ENCODE data around the gene UBE2V1. TPM values are rescaled to one million over a fixed set of nuclear protein-coding genes. Genes with fewer than 3 reads are reported as not detected.

UBE2V1 gene
- total and polyA plus RNA-seq, 10 of the 15 experiments (the other 5 are each of a cell fraction or from before 2014, with no cell fraction given), result 51.8 to 219 (median 141) TPM

DNA sequence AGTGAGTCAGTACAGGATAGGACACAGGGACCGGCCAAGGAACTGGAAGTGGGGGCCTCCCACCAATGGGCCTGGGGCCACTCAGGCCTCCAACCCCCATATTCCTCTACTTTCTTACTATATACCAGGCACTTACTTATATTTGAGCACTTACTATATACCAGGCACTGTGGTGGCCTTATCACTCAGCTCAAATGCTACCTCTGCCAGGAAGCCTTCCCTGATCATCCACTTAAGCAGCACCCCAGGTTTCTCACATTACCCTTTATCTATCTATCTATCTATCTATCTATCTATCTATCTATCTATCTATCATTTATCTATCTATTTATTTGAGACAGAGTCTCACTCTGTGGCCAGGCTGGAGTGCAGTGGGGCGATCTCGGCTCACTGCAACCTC is 12.3 kb upstream of the UBE2V1 start (continued):
- TF ChIP-seq, protein P1, sequence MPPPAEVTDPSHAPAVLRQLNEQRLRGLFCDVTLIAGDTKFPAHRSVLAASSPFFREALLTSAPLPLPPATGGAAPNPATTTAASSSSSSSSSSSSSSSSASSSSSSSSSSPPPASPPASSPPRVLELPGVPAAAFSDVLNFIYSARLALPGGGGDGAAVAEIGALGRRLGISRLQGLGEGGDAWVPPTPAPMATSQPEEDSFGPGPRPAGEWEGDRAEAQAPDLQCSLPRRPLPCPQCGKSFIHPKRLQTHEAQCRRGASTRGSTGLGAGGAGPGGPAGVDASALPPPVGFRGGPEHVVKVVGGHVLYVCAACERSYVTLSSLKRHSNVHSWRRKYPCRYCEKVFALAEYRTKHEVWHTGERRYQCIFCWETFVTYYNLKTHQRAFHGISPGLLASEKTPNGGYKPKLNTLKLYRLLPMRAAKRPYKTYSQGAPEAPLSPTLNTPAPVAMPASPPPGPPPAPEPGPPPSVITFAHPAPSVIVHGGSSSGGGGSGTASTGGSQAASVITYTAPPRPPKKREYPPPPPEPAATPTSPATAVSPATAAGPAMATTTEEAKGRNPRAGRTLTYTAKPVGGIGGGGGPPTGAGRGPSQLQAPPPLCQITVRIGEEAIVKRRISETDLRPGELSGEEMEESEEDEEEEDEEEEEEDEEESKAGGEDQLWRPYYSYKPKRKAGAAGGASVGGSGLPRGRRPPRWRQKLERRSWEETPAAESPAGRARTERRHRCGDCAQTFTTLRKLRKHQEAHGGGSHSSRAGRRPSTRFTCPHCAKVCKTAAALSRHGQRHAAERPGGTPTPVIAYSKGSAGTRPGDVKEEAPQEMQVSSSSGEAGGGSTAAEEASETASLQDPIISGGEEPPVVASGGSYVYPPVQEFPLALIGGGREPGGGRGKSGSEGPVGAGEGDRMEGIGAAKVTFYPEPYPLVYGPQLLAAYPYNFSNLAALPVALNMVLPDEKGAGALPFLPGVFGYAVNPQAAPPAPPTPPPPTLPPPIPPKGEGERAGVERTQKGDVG (CRISPR knock-in tag; IDR thresholded peaks at IDR 0.05), result no peak
- TF ChIP-seq, protein P2, sequence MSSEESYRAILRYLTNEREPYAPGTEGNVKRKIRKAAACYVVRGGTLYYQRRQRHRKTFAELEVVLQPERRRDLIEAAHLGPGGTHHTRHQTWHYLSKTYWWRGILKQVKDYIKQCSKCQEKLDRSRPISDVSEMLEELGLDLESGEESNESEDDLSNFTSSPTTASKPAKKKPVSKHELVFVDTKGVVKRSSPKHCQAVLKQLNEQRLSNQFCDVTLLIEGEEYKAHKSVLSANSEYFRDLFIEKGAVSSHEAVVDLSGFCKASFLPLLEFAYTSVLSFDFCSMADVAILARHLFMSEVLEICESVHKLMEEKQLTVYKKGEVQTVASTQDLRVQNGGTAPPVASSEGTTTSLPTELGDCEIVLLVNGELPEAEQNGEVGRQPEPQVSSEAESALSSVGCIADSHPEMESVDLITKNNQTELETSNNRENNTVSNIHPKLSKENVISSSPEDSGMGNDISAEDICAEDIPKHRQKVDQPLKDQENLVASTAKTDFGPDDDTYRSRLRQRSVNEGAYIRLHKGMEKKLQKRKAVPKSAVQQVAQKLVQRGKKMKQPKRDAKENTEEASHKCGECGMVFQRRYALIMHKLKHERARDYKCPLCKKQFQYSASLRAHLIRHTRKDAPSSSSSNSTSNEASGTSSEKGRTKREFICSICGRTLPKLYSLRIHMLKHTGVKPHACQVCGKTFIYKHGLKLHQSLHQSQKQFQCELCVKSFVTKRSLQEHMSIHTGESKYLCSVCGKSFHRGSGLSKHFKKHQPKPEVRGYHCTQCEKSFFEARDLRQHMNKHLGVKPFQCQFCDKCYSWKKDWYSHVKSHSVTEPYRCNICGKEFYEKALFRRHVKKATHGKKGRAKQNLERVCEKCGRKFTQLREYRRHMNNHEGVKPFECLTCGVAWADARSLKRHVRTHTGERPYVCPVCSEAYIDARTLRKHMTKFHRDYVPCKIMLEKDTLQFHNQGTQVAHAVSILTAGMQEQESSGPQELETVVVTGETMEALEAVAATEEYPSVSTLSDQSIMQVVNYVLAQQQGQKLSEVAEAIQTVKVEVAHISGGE (CRISPR knock-in tag; IDR thresholded peaks at IDR 0.05), result no peak
- TF ChIP-seq SMC3 (IDR thresholded peaks at IDR 0.05; ENCODE audit: borderline replicate concordance, low read length) (no peak), BCL11A (IDR thresholded peaks at IDR 0.05; ENCODE audit: low read depth, low read length) (no peak), RFX5 (IDR thresholded peaks at IDR 0.05; ENCODE audit: low read depth, low read length) (no peak), SIN3A (IDR thresholded peaks at IDR 0.05; ENCODE audit: low read depth, low read length) (no peak)
- TF ChIP-seq, protein P3, sequence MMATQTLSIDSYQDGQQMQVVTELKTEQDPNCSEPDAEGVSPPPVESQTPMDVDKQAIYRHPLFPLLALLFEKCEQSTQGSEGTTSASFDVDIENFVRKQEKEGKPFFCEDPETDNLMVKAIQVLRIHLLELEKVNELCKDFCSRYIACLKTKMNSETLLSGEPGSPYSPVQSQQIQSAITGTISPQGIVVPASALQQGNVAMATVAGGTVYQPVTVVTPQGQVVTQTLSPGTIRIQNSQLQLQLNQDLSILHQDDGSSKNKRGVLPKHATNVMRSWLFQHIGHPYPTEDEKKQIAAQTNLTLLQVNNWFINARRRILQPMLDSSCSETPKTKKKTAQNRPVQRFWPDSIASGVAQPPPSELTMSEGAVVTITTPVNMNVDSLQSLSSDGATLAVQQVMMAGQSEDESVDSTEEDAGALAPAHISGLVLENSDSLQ (IDR thresholded peaks at IDR 0.05), result no peak
- TF ChIP-seq, protein P4, sequence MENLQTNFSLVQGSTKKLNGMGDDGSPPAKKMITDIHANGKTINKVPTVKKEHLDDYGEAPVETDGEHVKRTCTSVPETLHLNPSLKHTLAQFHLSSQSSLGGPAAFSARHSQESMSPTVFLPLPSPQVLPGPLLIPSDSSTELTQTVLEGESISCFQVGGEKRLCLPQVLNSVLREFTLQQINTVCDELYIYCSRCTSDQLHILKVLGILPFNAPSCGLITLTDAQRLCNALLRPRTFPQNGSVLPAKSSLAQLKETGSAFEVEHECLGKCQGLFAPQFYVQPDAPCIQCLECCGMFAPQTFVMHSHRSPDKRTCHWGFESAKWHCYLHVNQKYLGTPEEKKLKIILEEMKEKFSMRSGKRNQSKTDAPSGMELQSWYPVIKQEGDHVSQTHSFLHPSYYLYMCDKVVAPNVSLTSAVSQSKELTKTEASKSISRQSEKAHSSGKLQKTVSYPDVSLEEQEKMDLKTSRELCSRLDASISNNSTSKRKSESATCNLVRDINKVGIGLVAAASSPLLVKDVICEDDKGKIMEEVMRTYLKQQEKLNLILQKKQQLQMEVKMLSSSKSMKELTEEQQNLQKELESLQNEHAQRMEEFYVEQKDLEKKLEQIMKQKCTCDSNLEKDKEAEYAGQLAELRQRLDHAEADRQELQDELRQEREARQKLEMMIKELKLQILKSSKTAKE (IDR thresholded peaks at IDR 0.05; ENCODE audit: low read depth, poor library complexity, severe bottlenecking), result no peak

Data from GM12878 (cell line).